Heart right ventricle (tissue), 16 donors: Measurements from ENCODE around the gene CBR4. TPM values are rescaled to one million over a fixed set of nuclear protein-coding genes. Genes with fewer than 3 reads are reported as not detected.

ENCODE experiments used
- ATAC-seq, 8 donors: fragments of 200-7000 bp; cut with Tn5 transposase; one replicate each; pipeline ENCODE4 v1.9.1; 2020; ENCODE audit warnings: mild to moderate bottlenecking in 8 of 8, moderate library complexity in 8 of 8, moderate number of reproducible peaks in 1 of 8
- DNase-seq, 2 donors: peaks; one replicate each; pipeline ENCODE4 v3.0.0-alpha.2; 2020
- H3K27ac ChIP-seq, 10 donors: fragments of 200-600 bp; sonication (generic) in 2 of 10; one replicate each; pipeline versions ENCODE4 v1.5.0 to v1.8.0; 2020 to 2022; ENCODE audit warnings: mild to moderate bottlenecking in 3 of 10
- H3K27me3 ChIP-seq, 7 donors: fragments of 200-600 bp; one replicate each; pipeline ENCODE4 v1.8.0; 2021 to 2022; ENCODE audit warnings: mild to moderate bottlenecking in 2 of 7
- H3K36me3 ChIP-seq, 9 donors: fragments of 200-600 bp; sonication (generic) in 1 of 9; one replicate each; pipeline versions ENCODE4 v1.5.0 to v1.8.0; 2020 to 2022; ENCODE audit warnings: mild to moderate bottlenecking in 2 of 9
- H3K4me1 ChIP-seq, 9 donors: fragments of 200-600 bp; sonication (generic) in 1 of 9; one replicate each; pipeline versions ENCODE4 v1.5.0 to v1.8.0; 2020 to 2022; ENCODE audit warnings: mild to moderate bottlenecking in 4 of 9
- H3K4me3 ChIP-seq, 10 donors: fragments of 200-600 bp; sonication (generic) in 2 of 10; one replicate each; pipeline versions ENCODE4 v1.5.0 to v1.8.0; 2020 to 2022; ENCODE audit warnings: mild to moderate bottlenecking in 7 of 10, moderate library complexity in 2 of 10
- H3K9me3 ChIP-seq, 11 donors: fragments of 200-600 bp in 10 of 11; sonication (generic) in 2 of 11; one replicate each; pipeline versions ENCODE4 v1.5.0 to v1.8.0; 2013 to 2022; ENCODE audit warnings: mild to moderate bottlenecking in 2 of 11, control low read depth in 1 of 11, moderate library complexity in 1 of 11
- WGBS, 2 donors: extraction: QIAGEN DNeasy Blood & Tissue Kit; methylation state at CpG; one replicate each; pipeline ENCODE4 v1.1.7; 2013; ENCODE audit warnings: inconsistent platforms in 1 of 2; 5-methylcytosine and 5-hydroxymethylcytosine counted together
- intact Hi-C, 10 donors: fragments of 100-400 bp; cut with DNase I; formaldehyde crosslinking; loops; one replicate each; pipeline versions ENCODE4 v1.11.1 to v1.14.2; 2022
- polyA plus RNA-seq, 2 donors: library from polyadenylated mRNA; stranded (reverse); fragments of 200-250 nt; gene quantifications; one replicate each; pipeline ENCODE4 v1.2.3, GENCODE V29; 2013
- total RNA-seq, 10 donors: library from RNA; stranded (reverse); fragmentation: NEBNext Ultra II Directional in 3 of 10; extraction: Animal tissue kit (Norgen Biotek cat#: 25700) in 3 of 10; gene quantifications; one replicate each; pipeline versions ENCODE4 v1.2.1 to v1.2.4, GENCODE V29; 2021 to 2023
- TF ChIP-seq, protein P1 (sequence below), 9 donors: fragments of 200-600 bp; sonication (generic) in 2 of 9; IDR thresholded peaks; one replicate each; pipeline versions ENCODE4 v1.5.0 to v1.8.0; 2021 to 2022; ENCODE audit warnings: antibody characterized with exemption in 9 of 9, mild to moderate bottlenecking in 5 of 9, moderate library complexity in 1 of 9
- donor health status: Arrhythmogenic right ventricular cardiomyopathy.
- donor health status: ischemic (EF 13 %, LVEDD 7.1; RV severe dilation, severe dysfunction).
- donor health status: healthy with polysubstance abuse.
- donor health status: DM: no; HTN: yes; CAD: no.
- donor health status: DM: no; HTN: no; CAD: no.
- donor health status: ischemic (EF 25% LVEDD 6.9; RV normal size, moderate dysfunction).
- donor health status: ischemic (EF 25% LVEDD 5.7; RV mildly dilated, moderate dysfunction).
- donor health status: healthy.
- donor health status: DM: yes; HTN: yes; CAD: no.
- donor health status: Ischemic cardiomyopathy.
- donor health status: ischemic (EF 35%, LVEDD 5.7; RV mildly dilated, moderate dysfunction).
- donor health status: nonischemic (EF 11% LVEDD 7.7; RV severe dilation, severe dysfunction).
- donor health status: DM: yes; HTN: yes; CAD: no.
- donor health status: PGD.
- donor health status: ischemic (EF 29% LVEDD 5.4; RV normal size, mild dysfunction).
- donor health status: nonischemic (EF 23%, LVEDD 6.1; RV moderate dilation, normal function).

Gene CBR4
- total and polyA plus RNA-seq, 12 donors: 6.8 to 25.3 (median 22.2) TPM

DNA sequence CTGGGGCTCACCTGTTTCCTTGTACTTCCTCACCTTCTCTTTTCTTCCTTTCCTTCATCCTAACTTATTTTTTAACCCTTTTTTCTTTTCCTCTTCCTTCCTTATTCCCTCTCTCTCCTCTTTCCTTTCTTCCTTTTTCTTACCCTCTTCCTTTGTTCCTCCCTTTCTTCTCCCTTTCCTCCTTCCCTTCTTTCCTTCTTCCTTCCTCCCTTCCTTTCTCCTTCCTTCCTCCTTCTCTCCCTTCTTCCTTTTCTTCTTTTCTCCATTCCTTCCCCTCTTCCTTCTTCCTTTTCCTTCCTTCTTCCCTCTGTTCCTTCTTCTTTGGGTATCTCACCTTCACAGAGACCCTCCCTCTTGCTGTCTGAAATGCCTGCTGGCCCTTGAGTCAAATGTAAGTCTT lies 22.1 kb upstream of the CBR4 start:
- intact Hi-C loops: no loop called here
- ATAC-seq (no peak), DNase-seq (no peak)
- H3K4me1 ChIP-seq: no peaks in the 10 kb centered on the region
- TF ChIP-seq, protein P1, sequence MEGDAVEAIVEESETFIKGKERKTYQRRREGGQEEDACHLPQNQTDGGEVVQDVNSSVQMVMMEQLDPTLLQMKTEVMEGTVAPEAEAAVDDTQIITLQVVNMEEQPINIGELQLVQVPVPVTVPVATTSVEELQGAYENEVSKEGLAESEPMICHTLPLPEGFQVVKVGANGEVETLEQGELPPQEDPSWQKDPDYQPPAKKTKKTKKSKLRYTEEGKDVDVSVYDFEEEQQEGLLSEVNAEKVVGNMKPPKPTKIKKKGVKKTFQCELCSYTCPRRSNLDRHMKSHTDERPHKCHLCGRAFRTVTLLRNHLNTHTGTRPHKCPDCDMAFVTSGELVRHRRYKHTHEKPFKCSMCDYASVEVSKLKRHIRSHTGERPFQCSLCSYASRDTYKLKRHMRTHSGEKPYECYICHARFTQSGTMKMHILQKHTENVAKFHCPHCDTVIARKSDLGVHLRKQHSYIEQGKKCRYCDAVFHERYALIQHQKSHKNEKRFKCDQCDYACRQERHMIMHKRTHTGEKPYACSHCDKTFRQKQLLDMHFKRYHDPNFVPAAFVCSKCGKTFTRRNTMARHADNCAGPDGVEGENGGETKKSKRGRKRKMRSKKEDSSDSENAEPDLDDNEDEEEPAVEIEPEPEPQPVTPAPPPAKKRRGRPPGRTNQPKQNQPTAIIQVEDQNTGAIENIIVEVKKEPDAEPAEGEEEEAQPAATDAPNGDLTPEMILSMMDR (IDR thresholded peaks at IDR 0.05): no peak
- no peak overlapping the region for H3K27ac ChIP-seq
- H3K27me3 ChIP-seq: peaks cover 0 to 6% (median 0%) of the 10 kb centered on the region in 7 donors
- no peak overlapping the region for H3K4me3 ChIP-seq
- H3K9me3 ChIP-seq: peaks cover 0 to 5% (median 0%) of the 10 kb centered on the region in 11 donors
- H3K36me3 ChIP-seq: no peaks in the 10 kb centered on the region

DNA sequence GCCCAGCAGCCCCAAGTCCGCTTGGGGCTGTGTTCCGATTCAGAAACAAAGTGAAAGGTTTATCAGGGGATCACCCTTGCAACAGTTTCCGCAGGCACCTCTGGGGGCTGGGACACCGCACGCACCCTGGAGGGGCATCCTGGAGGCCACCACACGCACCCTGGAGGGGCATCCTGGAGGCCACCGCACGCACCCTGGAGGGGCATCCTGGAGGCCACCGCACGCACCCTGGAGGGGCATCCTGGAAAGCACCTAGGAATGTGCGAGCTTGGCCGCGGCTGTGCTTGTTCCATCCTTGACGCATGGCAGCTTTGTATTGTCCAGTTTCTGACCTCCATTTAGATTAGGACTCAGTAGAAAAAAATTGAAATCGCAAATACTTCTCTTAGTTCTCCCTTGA lies 21.3 kb upstream of the CBR4 start:
- Histone ChIP-seq H3K27me3 (peaks cover 0 to 6% (median 0%) of the 10 kb centered on the region in 7 donors), H3K4me1 (no peaks in the 10 kb centered on the region), H3K4me3 (no peak overlapping the region), H3K9me3 (peaks cover 0 to 5% (median 0%) of the 10 kb centered on the region in 11 donors), H3K27ac (no peak overlapping the region), H3K36me3 (no peaks in the 10 kb centered on the region)
- TF ChIP-seq, protein P1 (IDR thresholded peaks at IDR 0.05): no peak
- 96% methylated on average over 15 of the region's 15 CpGs for WGBS, 2 donors
- ATAC-seq: peak in 1 of 8 donors; percentile 30
- intact Hi-C loops: no loop called here
- DNase-seq: no peak

DNA sequence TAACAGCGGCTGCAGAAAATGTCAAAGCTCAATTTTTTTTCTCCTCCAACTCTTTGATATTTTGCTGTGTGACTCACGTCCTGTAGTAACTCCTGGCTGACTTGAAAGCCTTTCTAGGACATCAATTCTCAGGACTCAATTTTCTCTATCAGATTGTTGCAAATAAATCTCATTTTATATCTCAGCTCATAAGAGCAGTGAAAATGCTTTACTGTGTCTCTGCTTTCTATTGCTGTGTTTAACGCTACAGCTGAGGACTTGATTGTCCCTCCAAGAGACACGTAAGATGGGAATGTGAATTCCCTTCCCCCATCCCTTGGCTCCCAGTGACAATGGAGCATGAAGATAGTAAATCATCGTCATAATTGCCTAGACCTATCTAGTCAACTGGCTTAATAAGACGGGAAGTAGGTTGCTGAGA lies 20.5 kb upstream of the CBR4 start:
- DNase-seq (no peak), ATAC-seq (no peak)
- intact Hi-C loops: no loop called here
- Histone ChIP-seq H3K36me3 (no peaks in the 10 kb centered on the region), H3K9me3 (peaks cover 0 to 5% (median 0%) of the 10 kb centered on the region in 11 donors), H3K4me1 (no peaks in the 10 kb centered on the region), H3K4me3 (no peak overlapping the region), H3K27me3 (peaks cover 0 to 6% (median 0%) of the 10 kb centered on the region in 7 donors), H3K27ac (peak overlapping the region in 1 of 10 donors; percentile 21)
- TF ChIP-seq, protein P1 (IDR thresholded peaks at IDR 0.05): no peak
- WGBS, 2 donors: 69 to 80% methylated on average over 6 of the region's 6 CpGs

DNA sequence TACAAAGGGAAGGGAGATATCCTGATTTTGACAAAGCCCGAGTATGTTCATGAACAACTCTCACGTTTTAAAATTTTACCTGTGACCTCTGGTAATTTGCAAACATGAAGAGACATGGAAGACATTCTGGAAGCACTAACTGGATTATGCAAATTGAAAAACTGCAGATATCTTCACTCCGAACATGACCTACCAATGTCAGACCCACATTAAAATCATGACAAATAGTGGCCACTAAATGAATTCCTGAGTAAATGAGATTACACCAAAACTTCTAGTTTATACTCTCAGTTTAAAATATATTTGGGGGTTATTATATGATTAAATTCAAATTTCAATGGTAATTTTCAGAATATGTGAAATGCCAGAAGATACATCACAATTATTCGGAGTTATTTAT lies 19.9 kb upstream of the CBR4 start:
- ATAC-seq: no peak
- Histone ChIP-seq H3K27me3 (peaks cover 0 to 6% (median 0%) of the 10 kb centered on the region in 7 donors), H3K36me3 (no peaks in the 10 kb centered on the region), H3K27ac (no peak overlapping the region), H3K4me1 (peaks cover 0 to 1% (median 0%) of the 10 kb centered on the region in 9 donors), H3K9me3 (peaks cover 0 to 5% (median 0%) of the 10 kb centered on the region in 11 donors), H3K4me3 (no peak overlapping the region)
- DNase-seq: no peak
- TF ChIP-seq, protein P1 (IDR thresholded peaks at IDR 0.05): no peak
- WGBS, 2 donors: 79 to 85% methylated on average over 4 of the region's 4 CpGs
- intact Hi-C loops: loop anchor here in 8 of 10 donors (5.0 to 10.0 kb wide), 7 partner anchors 105 to 535 kb away; partner anchors contain the start of gene SH3RF1 (in 3 of the 8)
